H9 (cell line): Measurements from ENCODE around the gene ACTN4. TPM values are rescaled to one million over a fixed set of nuclear protein-coding genes. Genes with fewer than 3 reads are reported as not detected.

Source experiments
- DNase-seq: peaks from one replicate; pipeline ENCODE4 v3.0.0-alpha.2; 2017
- H2AFZ ChIP-seq: one replicate; pipeline ENCODE4 v1.6.1; 2013; ENCODE audit warnings: mild to moderate bottlenecking, low read length, control low read depth, moderate library complexity
- H2AK5ac ChIP-seq: 2 replicates; pipeline ENCODE4 v1.6.1; 2013; ENCODE audit warnings: low read length, control low read depth, mixed read lengths; ENCODE audit not compliant: insufficient read length
- H2BK120ac ChIP-seq: one replicate; pipeline ENCODE4 v1.6.1; 2013; ENCODE audit warnings: low read depth, mild to moderate bottlenecking, low read length, control low read depth, inconsistent platforms; ENCODE audit not compliant: poor library complexity, severe bottlenecking
- H2BK12ac ChIP-seq: 2 replicates; pipeline ENCODE4 v1.6.1; 2013; ENCODE audit warnings: low read length, control low read depth, mixed read lengths, low read depth; ENCODE audit not compliant: insufficient read length
- H2BK15ac ChIP-seq: 2 replicates; pipeline ENCODE4 v1.6.1; 2013; ENCODE audit warnings: low read depth, low read length, control low read depth
- H2BK20ac ChIP-seq: one replicate; pipeline ENCODE4 v1.6.1; 2013; ENCODE audit warnings: low read depth, mild to moderate bottlenecking, low read length, control low read depth, inconsistent platforms; ENCODE audit not compliant: poor library complexity, severe bottlenecking
- H2BK5ac ChIP-seq: 2 replicates; pipeline ENCODE4 v1.6.1; 2013; ENCODE audit warnings: low read length, control low read depth, mixed read lengths; ENCODE audit not compliant: insufficient read length
- H3K14ac ChIP-seq: 2 replicates; pipeline ENCODE4 v1.6.1; 2013; ENCODE audit warnings: low read length, control low read depth; ENCODE audit not compliant: insufficient read depth
- H3K18ac ChIP-seq: 2 replicates; pipeline ENCODE4 v1.6.1; 2013; ENCODE audit warnings: low read depth, mild to moderate bottlenecking, mixed read lengths, low read length, control low read depth; ENCODE audit not compliant: insufficient read length
- H3K23ac ChIP-seq: 2 replicates; pipeline ENCODE4 v1.6.1; 2013; ENCODE audit warnings: low read length, control low read depth, mixed read lengths, low read depth; ENCODE audit not compliant: insufficient read length
- H3K23me2 ChIP-seq: 2 replicates; pipeline ENCODE4 v1.6.1; 2013; ENCODE audit warnings: low read depth, mild to moderate bottlenecking, mixed read lengths, low read length, control low read depth; ENCODE audit not compliant: insufficient read length, poor library complexity, severe bottlenecking
- H3K27ac ChIP-seq: 2 replicates; pipeline ENCODE4 v1.5.1; 2013; ENCODE audit warnings: low read length, control low read depth, mixed read lengths, low read depth; ENCODE audit not compliant: insufficient read length
- H3K27me3 ChIP-seq: 2 replicates; pipeline ENCODE4 v1.6.1; 2013; ENCODE audit warnings: low read length, control low read depth, inconsistent platforms; ENCODE audit not compliant: insufficient read depth
- H3K4ac ChIP-seq: 2 replicates; pipeline ENCODE4 v1.6.1; 2013; ENCODE audit warnings: low read depth, mild to moderate bottlenecking, control low read depth, inconsistent platforms, low read length, moderate library complexity
- H3K4me1 ChIP-seq: 2 replicates; pipeline ENCODE4 v1.6.1; 2013; ENCODE audit warnings: low read length, control low read depth, inconsistent platforms; ENCODE audit not compliant: insufficient read depth
- H3K4me2 ChIP-seq: 2 replicates; pipeline ENCODE4 v1.6.1; 2013; ENCODE audit warnings: low read length, control low read depth, mixed read lengths; ENCODE audit not compliant: insufficient read length, insufficient read depth
- H3K56ac ChIP-seq: 2 replicates; pipeline ENCODE4 v1.6.1; 2013; ENCODE audit warnings: low read depth, mild to moderate bottlenecking, mixed read lengths, low read length, control low read depth; ENCODE audit not compliant: insufficient read length
- H3K79me1 ChIP-seq: 2 replicates; pipeline ENCODE4 v1.6.1; 2013; ENCODE audit warnings: low read depth, mild to moderate bottlenecking, moderate library complexity, low read length, control low read depth, inconsistent platforms; ENCODE audit not compliant: insufficient read depth, poor library complexity, severe bottlenecking
- H3K79me2 ChIP-seq: 2 replicates; pipeline ENCODE4 v1.6.1; 2013; ENCODE audit warnings: low read length, control low read depth, inconsistent platforms; ENCODE audit not compliant: insufficient read depth
- H3K9ac ChIP-seq: 2 replicates; pipeline ENCODE4 v1.6.1; 2013; ENCODE audit warnings: low read length, control low read depth, mixed read lengths; ENCODE audit not compliant: insufficient read length; ENCODE audit errors: extremely low read depth
- H3K9me3 ChIP-seq: one replicate; pipeline ENCODE4 v1.6.1; 2013; ENCODE audit warnings: low read depth, low read length, inconsistent platforms; ENCODE audit not compliant: control insufficient read depth
- H3T11ph ChIP-seq: one replicate; pipeline ENCODE4 v1.6.1; 2013; ENCODE audit warnings: mild to moderate bottlenecking, low read length, control low read depth, inconsistent platforms
- H4K20me1 ChIP-seq: one replicate; pipeline ENCODE4 v1.6.1; 2013; ENCODE audit not compliant: control insufficient read depth, insufficient read length, insufficient read depth
- H4K5ac ChIP-seq: 2 replicates; pipeline ENCODE4 v1.6.1; 2013; ENCODE audit warnings: low read depth, mild to moderate bottlenecking, mixed read lengths, low read length, control low read depth; ENCODE audit not compliant: insufficient read length
- H4K8ac ChIP-seq: replicated peaks from 2 replicates; pipeline ENCODE4 v1.6.1; 2013; ENCODE audit warnings: low read length, control low read depth, mixed read lengths, low read depth; ENCODE audit not compliant: insufficient read length
- H4K91ac ChIP-seq: 2 replicates; pipeline ENCODE4 v1.6.1; 2013; ENCODE audit warnings: low read depth, mild to moderate bottlenecking, moderate library complexity, mixed read lengths, low read length, control low read depth; ENCODE audit not compliant: insufficient read length
- H3K27ac Mint-ChIP-seq, 3 experiments: 2 replicates in 2 of 3; 3 replicates in 1 of 3; pipeline ENCODE4 v1.8.0; 2020 to 2021; ENCODE audit warnings: mixed read lengths in 3 of 3, mild to moderate bottlenecking in 1 of 3, moderate library complexity in 1 of 3
- H3K27me3 Mint-ChIP-seq: 2 replicates; pipeline ENCODE4 v1.8.0; 2021; ENCODE audit warnings: low read depth, mild to moderate bottlenecking, moderate library complexity, mixed read lengths
- H3K36me3 Mint-ChIP-seq, 3 experiments: 2 replicates in 2 of 3; 3 replicates in 1 of 3; pipeline ENCODE4 v1.8.0; 2020 to 2021; ENCODE audit warnings: low read depth in 3 of 3, mixed read lengths in 3 of 3; ENCODE audit not compliant: insufficient read depth in 1 of 3
- H3K4me1 Mint-ChIP-seq, 2 experiments: 2 replicates each; pipeline ENCODE4 v1.8.0; 2020; ENCODE audit warnings: mixed read lengths in 2 of 2
- H3K4me3 Mint-ChIP-seq, 2 experiments: 2 replicates in 1 of 2; 3 replicates in 1 of 2; pipeline ENCODE4 v1.8.0; 2020 to 2021; ENCODE audit warnings: mild to moderate bottlenecking in 2 of 2, mixed read lengths in 2 of 2, moderate library complexity in 1 of 2
- H3K9me3 Mint-ChIP-seq, 2 experiments: 2 replicates in 1 of 2; 3 replicates in 1 of 2; pipeline ENCODE4 v1.8.0; 2020; ENCODE audit warnings: mild to moderate bottlenecking in 2 of 2, mixed read lengths in 2 of 2, moderate library complexity in 1 of 2
- WGBS: extraction: QIAGEN DNeasy Blood & Tissue Kit; methylation state at CpG from one replicate; pipeline ENCODE4 v1.1.7; 2013; ENCODE audit warnings: missing lambda C conversion rate, low lambda C conversion rate, mixed read lengths; ENCODE audit not compliant: insufficient read length; ENCODE audit errors: extremely low coverage; 5-methylcytosine and 5-hydroxymethylcytosine counted together
- total RNA-seq: library from RNA; stranded (reverse); gene quantifications from 2 replicates; pipeline ENCODE4 v1.2.1, GENCODE V29; 2021
- TF ChIP-seq, protein P1 (sequence below): fragments of 200-600 bp; sonication (generic); conservative IDR thresholded peaks from 3 replicates; pipeline ENCODE4 v1.8.0; 2021; ENCODE audit warnings: antibody characterized with exemption, mild to moderate bottlenecking

Gene ACTN4
- total RNA-seq, 1 experiment from 2014 or later = 369 TPM

DNA sequence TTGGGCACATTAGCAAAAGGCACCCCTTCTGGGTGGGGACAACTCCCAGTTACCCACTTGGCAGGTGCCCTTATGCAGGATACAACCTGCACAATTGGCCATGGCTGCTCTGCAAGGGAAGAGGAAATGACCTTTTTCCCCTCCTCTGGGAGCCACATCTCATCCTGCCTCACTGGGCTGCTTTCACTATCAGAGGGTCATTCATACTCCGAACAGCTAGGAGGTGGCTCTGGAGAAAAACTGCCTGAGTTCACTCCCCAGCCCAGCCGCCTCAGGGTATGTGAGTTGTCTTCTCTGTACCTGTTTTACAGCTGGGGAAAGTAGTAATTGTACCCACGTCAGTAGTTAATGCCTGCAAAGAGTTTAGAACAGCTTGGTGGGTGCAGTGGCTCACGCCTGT, 7.1 kb upstream of the ACTN4 start:
- no peaks in the 10 kb centered on the region for H3K9me3 ChIP-seq
- H2BK5ac ChIP-seq = no peak overlapping the region
- no peaks in the 10 kb centered on the region for H3K27me3 ChIP-seq
- H3K4ac ChIP-seq = no peak overlapping the region
- no peaks in the 10 kb centered on the region; the same call in 1 of the 2 replicates for H3K4me1 ChIP-seq
- no peak overlapping the region for H4K5ac ChIP-seq
- no peak overlapping the region for H3K23ac ChIP-seq
- no peaks in the 10 kb centered on the region for H3K23me2 ChIP-seq
- no peak overlapping the region; a peak in 1 of 7 replicates for H3K27ac Mint-ChIP-seq
- H3K9me3 Mint-ChIP-seq = no peaks in the 10 kb centered on the region
- no peak for DNase-seq
- H3K4me1 Mint-ChIP-seq = peaks cover 17 to 23% of the 10 kb centered on the region in 2 experiments
- H2AK5ac ChIP-seq = no peak overlapping the region
- no peak overlapping the region for H3K18ac ChIP-seq
- no peak overlapping the region for H4K8ac ChIP-seq
- H3K79me1 ChIP-seq = no peaks in the 10 kb centered on the region
- WGBS = no CpG with 5 or more reads among the region's 4 CpGs
- no peak overlapping the region for H2BK12ac ChIP-seq
- no peaks in the 10 kb centered on the region for H3K27me3 Mint-ChIP-seq
- no peak overlapping the region for H3T11ph ChIP-seq
- H4K91ac ChIP-seq = no peak overlapping the region
- H3K56ac ChIP-seq = no peak overlapping the region
- no peak overlapping the region for H3K27ac ChIP-seq
- H2BK15ac ChIP-seq = no peak overlapping the region
- no peak overlapping the region for H3K14ac ChIP-seq
- no peak overlapping the region for H2BK20ac ChIP-seq
- no peak overlapping the region for H2BK120ac ChIP-seq
- no peak overlapping the region for H3K4me2 ChIP-seq
- no peak overlapping the region for H3K4me3 Mint-ChIP-seq
- peaks cover 3 to 20% (median 14%) of the 10 kb centered on the region in 3 experiments for H3K36me3 Mint-ChIP-seq
- TF ChIP-seq, protein P1, sequence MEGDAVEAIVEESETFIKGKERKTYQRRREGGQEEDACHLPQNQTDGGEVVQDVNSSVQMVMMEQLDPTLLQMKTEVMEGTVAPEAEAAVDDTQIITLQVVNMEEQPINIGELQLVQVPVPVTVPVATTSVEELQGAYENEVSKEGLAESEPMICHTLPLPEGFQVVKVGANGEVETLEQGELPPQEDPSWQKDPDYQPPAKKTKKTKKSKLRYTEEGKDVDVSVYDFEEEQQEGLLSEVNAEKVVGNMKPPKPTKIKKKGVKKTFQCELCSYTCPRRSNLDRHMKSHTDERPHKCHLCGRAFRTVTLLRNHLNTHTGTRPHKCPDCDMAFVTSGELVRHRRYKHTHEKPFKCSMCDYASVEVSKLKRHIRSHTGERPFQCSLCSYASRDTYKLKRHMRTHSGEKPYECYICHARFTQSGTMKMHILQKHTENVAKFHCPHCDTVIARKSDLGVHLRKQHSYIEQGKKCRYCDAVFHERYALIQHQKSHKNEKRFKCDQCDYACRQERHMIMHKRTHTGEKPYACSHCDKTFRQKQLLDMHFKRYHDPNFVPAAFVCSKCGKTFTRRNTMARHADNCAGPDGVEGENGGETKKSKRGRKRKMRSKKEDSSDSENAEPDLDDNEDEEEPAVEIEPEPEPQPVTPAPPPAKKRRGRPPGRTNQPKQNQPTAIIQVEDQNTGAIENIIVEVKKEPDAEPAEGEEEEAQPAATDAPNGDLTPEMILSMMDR = no peak
- H2AFZ ChIP-seq = no peak overlapping the region
- no peaks in the 10 kb centered on the region for H3K79me2 ChIP-seq
- H4K20me1 ChIP-seq = no peaks in the 10 kb centered on the region
- H3K9ac ChIP-seq = no peak overlapping the region
